ENCODE data around the gene CPTP. TPM values are rescaled to one million over a fixed set of nuclear protein-coding genes. Genes with fewer than 3 reads are reported as not detected.
"Not testable (repeated sequence)": the region's sequence is repeated elsewhere in the genome, so short reads cannot be mapped to it uniquely, and the experiment has no call there.

CPTP gene
- total RNA-seq, 4 donors from 2014 or later, result 15.4 to 44.9 (median 31.5) TPM

DNA sequence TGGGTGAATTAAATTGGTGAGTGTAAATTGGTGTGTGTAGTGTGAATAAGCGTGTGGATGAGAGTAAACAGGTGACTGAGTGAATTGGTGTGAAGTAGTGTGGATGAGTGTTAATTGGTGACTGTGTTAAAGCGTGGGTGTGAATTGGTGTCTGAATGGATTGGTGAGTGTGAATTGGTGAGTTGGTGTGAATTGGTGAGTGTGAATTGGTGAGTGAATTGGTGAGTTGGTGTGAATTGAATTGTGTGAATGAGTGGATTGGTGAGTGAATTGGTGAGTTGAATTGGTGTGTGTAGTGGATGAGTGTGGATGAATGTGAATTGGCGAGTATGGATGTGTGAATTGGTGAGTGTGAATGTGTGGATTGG, 42.1 kb downstream of the CPTP start:
- 88% methylated on average over 2 of the region's 3 CpGs for WGBS
- DNase-seq (ENCODE audit: extremely low spot score), result no peak
- intact Hi-C loops (cut with DNase I), result no loop called here

GRCh38 chr1:1367315-1367714, 42.7 kb downstream of the CPTP start:
- 94% methylated on average over 5 of the region's 5 CpGs for WGBS
- peaks cover 9 to 14% (median 14%) of the 10 kb centered on the region in 4 donors for H3K4me1 ChIP-seq
- H3K27ac ChIP-seq (replicated peaks in 1 of 4), result no peak overlapping the region
- no peaks in the 10 kb centered on the region for H3K27me3 ChIP-seq
- intact Hi-C loops (cut with DNase I), result no loop called here
- no peaks in the 10 kb centered on the region for H3K9me3 ChIP-seq
- H3K4me3 ChIP-seq, result no peak overlapping the region
- TF ChIP-seq EP300 (IDR thresholded peaks at IDR 0.05) (no peak), POLR2A (IDR thresholded peaks at IDR 0.05; ENCODE audit: low read depth) (no peak), POLR2AphosphoS5 (IDR thresholded peaks at IDR 0.05) (no peak), CTCF (IDR thresholded peaks at IDR 0.05) (no peak)
- DNase-seq (ENCODE audit: extremely low spot score), result no peak
- peaks cover 0 to 4% (median under 1%) of the 10 kb centered on the region in 4 donors for H3K36me3 ChIP-seq

More for the DNA sequence above, 42.1 kb downstream of the CPTP start:
- H3K27me3 ChIP-seq, result no peaks in the 10 kb centered on the region
- no peaks in the 10 kb centered on the region for H3K9me3 ChIP-seq
- H3K36me3 ChIP-seq, result peaks cover 0 to 4% (median 0%) of the 10 kb centered on the region in 4 donors
- H3K4me3 ChIP-seq, result no peak overlapping the region
- TF ChIP-seq POLR2A (IDR thresholded peaks at IDR 0.05; ENCODE audit: low read depth) (no peak), CTCF (IDR thresholded peaks at IDR 0.05) (no peak), EP300 (IDR thresholded peaks at IDR 0.05) (no peak)
- H3K4me1 ChIP-seq, result peaks cover 2 to 14% (median 14%) of the 10 kb centered on the region in 4 donors
- H3K27ac ChIP-seq (replicated peaks in 1 of 4), result no peak overlapping the region

GRCh38 chr1:1370094-1370493, 45.5 kb downstream of the CPTP start:
- 87% methylated on average over 14 of the region's 14 CpGs for WGBS
- peaks cover 0 to 19% (median 15%) of the 10 kb centered on the region in 4 donors for H3K36me3 ChIP-seq
- H3K27me3 ChIP-seq; H3K4me3 ChIP-seq; H3K9me3 ChIP-seq; DNase-seq (ENCODE audit: extremely low spot score); H3K27ac ChIP-seq (replicated peaks in 1 of 4): not testable (repeated sequence)
- intact Hi-C loops (cut with DNase I), result loop anchor here (10.0 kb wide), 1 partner anchor 255 kb away; the partner anchor contains the start of gene C1orf159
- peaks cover 25 to 36% (median 35%) of the 10 kb centered on the region in 4 donors for H3K4me1 ChIP-seq

- Histone ChIP-seq H3K9me3 (no peaks in the 10 kb centered on the region), H3K27ac (replicated peaks in 1 of 4) (no peak overlapping the region)
- intact Hi-C loops (cut with DNase I), result loop anchor here (10.0 kb wide), 1 partner anchor 256 kb away; the partner anchor contains the start of gene C1orf159
Observed at GRCh38 chr1:1370771-1371300, 46.2 kb downstream of the CPTP start.

GRCh38 chr1:1371364-1371745, 46.8 kb downstream of the CPTP start:
- peaks cover 0 to 19% (median 15%) of the 10 kb centered on the region in 4 donors for H3K36me3 ChIP-seq

More at GRCh38 chr1:1370771-1371300, 46.2 kb downstream of the CPTP start:
- H3K4me1 ChIP-seq, result peaks cover 27 to 39% (median 38%) of the 10 kb centered on the region in 4 donors
- no peak for DNase-seq (ENCODE audit: extremely low spot score)
- H3K27me3 ChIP-seq, result no peaks in the 10 kb centered on the region
- TF ChIP-seq POLR2A (IDR thresholded peaks at IDR 0.05; ENCODE audit: low read depth), result no peak
- no peak for TF ChIP-seq EP300 (IDR thresholded peaks at IDR 0.05)
- no peak overlapping the region for H3K4me3 ChIP-seq
- peaks cover 0 to 19% (median 15%) of the 10 kb centered on the region in 4 donors for H3K36me3 ChIP-seq
- WGBS, result 84% methylated on average over 13 of the region's 16 CpGs

More at GRCh38 chr1:1371364-1371745, 46.8 kb downstream of the CPTP start:
- H3K4me1 ChIP-seq, result peaks cover 32 to 44% (median 43%) of the 10 kb centered on the region in 4 donors
- H3K9me3 ChIP-seq, result no peaks in the 10 kb centered on the region
- H3K27me3 ChIP-seq, result no peaks in the 10 kb centered on the region
- no peak overlapping the region for H3K4me3 ChIP-seq
- WGBS, result 58% methylated on average over 11 of the region's 12 CpGs
- intact Hi-C loops (cut with DNase I), result loop anchor here (10.0 kb wide), 1 partner anchor 257 kb away; the partner anchor contains the start of gene C1orf159
- no peak overlapping the region for H3K27ac ChIP-seq (replicated peaks in 1 of 4)
- TF ChIP-seq EP300 (IDR thresholded peaks at IDR 0.05), result no peak
- no peak for TF ChIP-seq POLR2AphosphoS5 (IDR thresholded peaks at IDR 0.05)
- TF ChIP-seq CTCF (IDR thresholded peaks at IDR 0.05), result no peak
- no peak for TF ChIP-seq POLR2A (IDR thresholded peaks at IDR 0.05; ENCODE audit: low read depth)
- DNase-seq (ENCODE audit: extremely low spot score), result no peak

Measured in esophagus muscularis mucosa (tissue), 4 donors.